SK-N-MC (cell line): ENCODE results near the gene ANGPTL2.

ENCODE experiments used
- EZH2 ChIP-seq: fragments of 200-600 bp; sonication (generic); IDR thresholded peaks from one replicate; pipeline ENCODE4 v1.6.1; 2017; ENCODE audit warnings: antibody characterized with exemption
- POLR2AphosphoS5 ChIP-seq: IDR thresholded peaks from 2 replicates; pipeline ENCODE4 v1.6.1; 2012; ENCODE audit warnings: mild to moderate bottlenecking, low read depth, low read length, borderline replicate concordance

DNA sequence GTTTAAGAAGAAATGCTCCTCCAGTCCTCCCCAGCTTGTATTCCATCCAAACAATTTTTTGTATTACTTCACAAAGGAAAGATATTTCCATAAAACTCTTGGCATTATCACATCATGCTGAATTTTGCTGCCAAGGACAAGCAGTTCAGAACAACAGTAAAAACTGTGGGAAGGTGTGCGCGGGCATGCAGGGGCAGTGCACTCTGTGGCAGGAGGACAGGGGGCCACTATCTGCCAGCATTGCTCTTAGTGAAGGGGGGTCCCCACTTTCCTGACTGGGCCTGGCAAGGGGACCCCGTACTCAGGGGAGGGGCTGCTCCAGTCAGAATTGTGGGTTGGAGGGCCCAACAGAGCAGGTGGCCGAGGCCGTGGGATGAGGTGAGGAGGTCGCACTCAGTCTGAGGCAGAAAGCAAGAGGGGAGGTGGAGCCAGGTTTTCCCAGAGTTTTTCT lies 32.8 kb downstream of the ANGPTL2 start:
- TF ChIP-seq POLR2AphosphoS5 (no peak), EZH2 (no peak)
